GM21786 (cell line): ENCODE results near the gene CENPU.
"Not testable (repeated sequence)": the region's sequence is repeated elsewhere in the genome, so short reads cannot be mapped to it uniquely, and the experiment has no call there.

Source experiments
- ATAC-seq: cut with Tn5 transposase; IDR thresholded peaks from one replicate; pipeline ENCODE4 v1.9.1; 2021; ENCODE audit not compliant: unreplicated experiment

CENPU gene

GRCh38 chr4:184752496-184753275, 18.8 kb upstream of the CENPU start:
- ATAC-seq: no peak

DNA sequence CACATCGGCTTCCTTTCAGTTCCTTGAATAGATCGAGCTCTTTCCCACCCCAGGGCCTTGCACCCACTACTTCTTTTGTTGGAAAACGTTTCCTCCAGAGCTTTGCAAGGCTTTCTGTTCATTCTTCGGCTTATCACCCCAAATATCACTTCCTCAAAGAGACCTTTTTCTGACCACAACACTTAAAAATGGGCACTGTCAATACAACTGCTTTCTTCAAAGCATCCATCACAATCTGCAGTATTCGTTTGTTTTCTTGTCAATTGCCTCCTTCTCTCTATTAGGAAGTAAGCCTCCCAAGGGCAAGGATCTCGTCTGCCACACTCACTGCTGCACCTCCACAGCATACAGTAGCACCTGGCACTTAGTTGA, 17.7 kb upstream of the CENPU start:
- no peak for ATAC-seq

DNA sequence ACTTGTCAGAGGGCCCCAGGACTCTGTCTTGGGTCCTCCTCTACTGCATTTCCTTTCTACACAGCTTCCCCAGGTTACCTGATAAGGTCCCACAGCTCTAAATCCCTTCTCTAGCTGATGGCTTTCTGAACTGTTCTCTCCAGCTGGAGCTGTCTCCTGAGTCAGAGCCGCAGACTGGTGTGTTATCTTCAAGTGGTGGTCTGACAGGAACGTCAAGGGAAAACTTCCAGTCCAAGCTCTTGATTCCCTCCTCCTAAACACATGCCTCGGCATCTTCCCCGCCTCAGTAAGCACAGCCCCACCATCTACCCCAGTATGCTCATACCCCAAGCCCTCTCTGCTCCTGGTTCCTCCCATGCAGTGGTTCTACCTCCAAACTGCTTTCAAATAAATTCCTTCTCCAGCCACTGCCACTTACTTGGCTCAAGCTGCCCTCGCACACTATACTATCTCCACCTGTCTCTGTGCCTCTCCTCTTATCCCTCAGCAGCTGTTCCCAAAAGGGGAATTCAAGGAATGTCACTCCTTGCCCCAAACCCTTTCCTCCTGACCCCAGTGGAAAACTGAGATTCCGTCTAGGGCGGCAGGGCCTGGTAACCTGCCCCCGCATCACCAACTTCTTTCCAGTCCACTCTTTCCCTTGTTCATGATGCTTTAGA, 17.2 kb upstream of the CENPU start:
- no peak for ATAC-seq

GRCh38 chr4:184748251-184748652, 14.4 kb upstream of the CENPU start:
- ATAC-seq: no peak

DNA sequence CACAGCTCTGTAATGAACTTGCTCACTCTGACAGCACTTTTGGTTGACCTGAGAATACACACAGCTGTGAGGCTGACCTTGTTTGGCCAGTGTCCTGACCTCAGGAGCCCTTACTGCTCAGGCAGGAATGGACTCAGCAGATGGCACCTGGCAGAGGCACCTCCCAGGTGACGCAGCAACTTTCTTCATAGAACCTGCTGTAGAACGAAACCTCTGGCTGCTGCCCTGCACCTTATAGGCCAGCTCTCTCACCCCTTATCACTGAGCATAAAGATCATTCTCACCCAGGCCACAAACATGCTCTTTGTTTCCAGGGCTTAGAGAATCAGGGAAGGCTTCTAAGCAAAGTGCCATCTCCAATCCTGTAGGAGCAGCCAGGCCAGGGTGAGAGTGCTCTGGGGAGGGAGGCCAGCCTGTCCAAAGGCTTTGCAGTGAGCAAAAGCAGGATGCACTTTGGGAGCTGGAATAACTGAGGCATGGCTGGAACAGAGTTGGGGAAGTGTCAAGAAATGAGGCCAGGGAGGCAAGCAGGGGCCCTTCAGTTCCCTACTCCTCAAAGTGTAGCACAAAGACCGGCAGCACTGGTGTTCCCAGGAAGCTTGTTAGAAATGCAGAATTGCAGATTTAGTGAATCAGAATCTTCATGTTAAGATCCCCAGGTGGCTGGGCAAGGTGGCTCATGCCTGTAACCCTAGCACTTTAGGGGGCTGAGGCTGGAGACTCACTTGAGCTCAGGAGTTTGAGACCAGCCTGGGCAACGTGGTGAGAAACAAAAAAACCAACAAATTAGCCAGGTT, 13.3 kb upstream of the CENPU start:
- no peak for ATAC-seq

GRCh38 chr4:184745831-184746795, 12.2 kb upstream of the CENPU start:
- peak; percentile 61 for ATAC-seq

DNA sequence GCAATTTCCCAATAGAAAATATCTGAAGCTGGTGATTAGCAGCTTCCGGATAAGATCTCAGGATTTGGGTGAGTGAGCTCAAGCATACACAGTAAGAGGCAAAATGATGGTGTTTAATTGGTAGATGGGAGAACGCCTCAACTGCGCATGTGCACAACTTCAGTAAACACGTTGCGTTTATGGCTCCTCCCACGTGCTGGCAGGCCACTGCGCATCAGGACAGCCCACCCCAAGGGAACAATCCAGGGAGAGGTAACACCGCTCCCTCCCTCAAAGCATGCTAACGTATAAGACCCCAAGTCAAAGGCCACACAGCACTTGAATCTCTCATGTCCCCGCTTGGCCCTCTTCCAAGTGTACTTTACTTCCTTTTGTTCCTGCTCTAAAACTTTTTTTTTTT, 10.3 kb upstream of the CENPU start:
- ATAC-seq: no peak

GRCh38 chr4:184743650-184744049, 9.8 kb upstream of the CENPU start:
- ATAC-seq: no peak

DNA sequence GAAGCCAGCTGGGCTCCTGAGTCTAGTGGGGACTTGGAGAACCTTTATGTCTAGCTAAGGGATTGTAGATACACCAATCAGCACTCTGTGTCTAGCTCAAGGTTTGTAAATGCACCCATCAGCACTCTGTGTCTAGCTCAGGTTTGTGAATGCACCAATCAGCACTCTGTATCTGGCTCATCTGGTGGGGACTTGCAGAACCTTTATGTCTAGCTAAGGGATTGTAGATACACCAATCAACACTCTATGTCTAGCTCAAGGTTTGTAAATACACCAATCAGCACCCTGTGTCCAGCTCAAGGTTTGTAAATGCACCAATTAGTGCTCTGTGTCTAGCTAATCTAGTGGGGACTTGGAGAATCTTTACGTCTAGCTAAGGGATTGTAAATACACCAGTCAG, 7.8 kb upstream of the CENPU start:
- not testable (repeated sequence) for ATAC-seq

GRCh38 chr4:184740980-184741391, 7.1 kb upstream of the CENPU start:
- no peak for ATAC-seq

DNA sequence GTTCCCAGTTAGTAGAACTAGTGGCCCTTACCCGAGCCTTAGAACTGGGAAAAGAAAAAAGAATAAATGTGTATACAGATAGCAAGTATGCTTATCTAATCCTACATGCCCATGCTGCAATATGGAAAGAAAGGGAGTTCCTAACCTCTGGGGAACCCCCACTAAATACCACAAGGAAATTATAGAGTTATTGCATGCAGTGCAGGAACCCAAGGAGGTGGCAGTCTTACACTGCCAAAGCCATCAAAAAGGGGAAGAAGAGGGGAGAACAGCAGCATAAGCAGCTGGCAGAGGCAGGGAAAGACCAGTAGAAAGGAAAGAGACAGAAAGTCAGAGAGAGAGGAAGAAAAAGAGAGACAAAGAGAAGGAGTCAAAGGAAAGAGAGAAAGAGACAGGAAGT, 5.7 kb upstream of the CENPU start:
- ATAC-seq: not testable (repeated sequence)

DNA sequence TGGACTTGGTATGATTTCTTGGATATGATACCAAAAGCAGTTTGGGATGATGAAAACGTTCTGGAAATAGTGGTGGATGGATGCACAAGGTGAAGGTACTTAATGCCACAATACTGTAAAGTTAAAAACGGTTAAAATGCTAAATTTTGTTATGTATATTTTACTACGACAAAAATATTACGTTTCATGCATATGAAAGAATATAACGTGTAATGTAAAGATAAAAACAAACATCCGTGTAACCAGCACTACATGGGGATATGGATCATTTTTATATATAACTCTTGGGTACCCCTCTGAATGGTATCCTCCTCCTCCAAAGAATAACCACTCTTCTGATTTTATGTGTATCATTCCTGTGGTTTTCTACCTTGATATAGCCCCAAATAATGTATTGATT, 862 bp upstream of the CENPU start:
- ATAC-seq: no peak

DNA sequence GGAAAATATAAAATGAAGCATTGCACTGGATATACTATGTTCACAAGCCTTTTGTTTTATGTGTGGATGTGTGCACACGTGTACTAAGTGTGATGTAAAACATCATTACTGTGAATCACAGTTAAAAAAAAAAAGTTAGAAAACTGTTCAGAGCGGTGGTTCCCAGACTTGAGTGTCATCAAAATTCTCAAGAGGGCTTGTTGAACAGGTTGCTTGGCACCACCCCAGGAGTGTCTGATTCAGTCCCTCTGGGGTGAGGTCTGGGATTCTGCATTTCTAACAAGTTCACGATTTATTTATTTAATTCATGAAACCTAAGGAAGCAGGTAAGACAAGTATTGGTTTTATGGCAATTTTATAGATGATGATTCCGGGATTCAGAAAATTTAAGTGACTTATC, 1.8 kb downstream of the CENPU start:
- ATAC-seq: no peak

GRCh38 chr4:184731056-184731455, 2.8 kb downstream of the CENPU start:
- no peak for ATAC-seq

GRCh38 chr4:184729946-184730345, 4.0 kb downstream of the CENPU start:
- ATAC-seq: no peak

GRCh38 chr4:184728858-184729257, 5.0 kb downstream of the CENPU start:
- ATAC-seq: no peak

DNA sequence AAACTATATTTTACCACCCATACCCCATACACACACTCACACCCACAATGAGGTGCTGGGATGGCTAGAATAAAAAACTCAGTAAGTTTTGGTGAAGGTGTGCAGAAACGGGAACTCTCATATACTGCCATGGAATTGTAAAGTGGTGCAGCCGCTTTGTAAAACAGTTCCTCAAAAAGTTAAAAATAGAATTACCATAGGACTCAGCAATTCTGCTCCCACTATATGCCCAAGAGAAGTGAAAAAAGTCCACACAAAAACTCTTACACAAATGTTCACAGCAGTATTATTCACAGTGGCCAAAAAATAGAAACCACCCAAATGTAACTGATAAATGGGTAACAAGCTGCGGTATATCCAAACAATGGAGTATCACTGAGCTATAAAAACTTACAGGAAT, 6.5 kb downstream of the CENPU start:
- no peak for ATAC-seq

DNA sequence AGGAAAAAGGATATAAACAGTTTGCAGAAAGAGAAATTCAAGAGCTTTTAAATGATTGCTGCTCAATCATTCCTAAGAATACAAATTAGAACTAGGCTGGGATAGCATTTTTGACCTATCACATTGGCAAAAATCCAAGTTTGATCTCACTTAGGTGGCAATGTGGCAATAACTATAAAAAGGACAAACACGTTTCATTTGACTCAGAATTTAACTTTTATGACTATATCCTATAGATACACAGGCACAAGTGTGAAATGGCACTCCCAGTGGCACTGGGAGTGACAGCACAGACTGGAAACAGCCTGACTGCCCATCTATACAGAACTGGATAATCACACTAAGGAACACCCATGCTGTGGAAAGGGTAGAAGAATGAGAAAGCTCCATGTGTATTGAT, 11.1 kb downstream of the CENPU start:
- no peak for ATAC-seq

DNA sequence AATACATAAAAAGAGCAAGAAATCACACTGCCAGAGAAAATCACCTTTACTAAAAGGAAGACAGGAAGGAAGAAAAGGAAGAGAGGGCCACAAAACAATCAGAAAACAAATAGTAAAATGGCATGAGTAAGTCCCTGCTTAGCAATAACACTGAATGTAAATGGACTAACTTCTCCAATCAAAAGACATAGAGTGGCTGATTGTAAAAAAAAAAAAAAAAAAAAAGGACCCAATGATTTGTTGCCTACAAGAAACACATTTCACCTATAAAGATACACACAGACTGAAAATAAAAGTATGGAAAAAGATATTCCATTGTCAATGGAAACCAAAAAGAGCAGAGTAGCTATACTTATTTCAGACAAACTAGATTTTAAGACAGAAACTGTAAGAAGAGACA, 12.6 kb downstream of the CENPU start:
- no peak for ATAC-seq

DNA sequence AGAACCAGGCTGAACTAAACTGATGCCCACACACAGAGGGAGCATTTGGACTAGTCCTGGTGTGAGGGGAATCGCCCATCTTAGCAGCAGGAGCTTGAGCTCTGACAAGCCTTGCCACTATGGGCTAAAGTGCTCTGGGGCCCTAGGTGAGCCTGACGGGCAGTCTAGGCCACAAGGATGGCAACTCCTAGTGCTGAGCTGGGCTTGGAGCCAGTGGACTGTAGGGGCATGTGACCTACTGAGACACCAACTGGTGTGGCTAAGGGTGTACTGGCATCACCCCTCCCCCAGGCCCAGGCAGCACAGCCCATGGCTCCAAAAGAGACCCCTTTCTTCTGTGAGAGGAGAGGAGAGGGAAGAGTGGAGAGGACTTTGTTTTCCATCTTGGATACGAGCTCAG, 14.5 kb downstream of the CENPU start:
- ATAC-seq: no peak

- ATAC-seq: no peak
These were observed 18.4 kb downstream of the CENPU start for GRCh38 chr4:184715526-184715925.
